Endothelial cell (in vitro differentiated cells): ENCODE measurements around the gene PHACTR1. TPM values are rescaled to one million over a fixed set of nuclear protein-coding genes. Genes with fewer than 3 reads are reported as not detected.
A peak's percentile ranks its signal among the peaks of the same experiment; 100 is the strongest.
"Not testable (repeated sequence)": the region's sequence is repeated elsewhere in the genome, so short reads cannot be mapped to it uniquely, and the experiment has no call there.

Experiments used
- DNase-seq: peaks from one replicate; pipeline ENCODE4 v3.0.0; 2021; ENCODE audit warnings: low spot score
- H3K27ac Mint-ChIP-seq: one replicate; pipeline ENCODE4 v1.8.0; 2021; ENCODE audit warnings: mixed read lengths, inconsistent platforms; ENCODE audit not compliant: unreplicated experiment
- H3K27me3 Mint-ChIP-seq: one replicate; pipeline ENCODE4 v1.8.0; 2021; ENCODE audit warnings: mild to moderate bottlenecking, moderate library complexity, mixed read lengths, inconsistent platforms; ENCODE audit not compliant: unreplicated experiment
- H3K36me3 Mint-ChIP-seq: one replicate; pipeline ENCODE4 v1.8.0; 2021; ENCODE audit warnings: mild to moderate bottlenecking, low read depth, mixed read lengths, inconsistent platforms; ENCODE audit not compliant: unreplicated experiment
- H3K4me1 Mint-ChIP-seq: one replicate; pipeline ENCODE4 v1.8.0; 2021; ENCODE audit warnings: mild to moderate bottlenecking, mixed read lengths, inconsistent platforms; ENCODE audit not compliant: unreplicated experiment
- H3K4me3 Mint-ChIP-seq: one replicate; pipeline ENCODE4 v1.8.0; 2021; ENCODE audit warnings: mild to moderate bottlenecking, mixed read lengths, inconsistent platforms; ENCODE audit not compliant: unreplicated experiment
- H3K9me3 Mint-ChIP-seq: one replicate; pipeline ENCODE4 v1.8.0; 2021; ENCODE audit warnings: mixed read lengths, inconsistent platforms; ENCODE audit not compliant: unreplicated experiment
- CTCF ChIP-seq: fragments of 200-600 bp; sonication (generic); IDR thresholded peaks from one replicate; pipeline ENCODE4 v1.5.0; 2021; ENCODE audit warnings: antibody characterized with exemption; ENCODE audit not compliant: unreplicated experiment
- total RNA-seq: library from RNA; stranded (reverse); fragmentation: NEBNext Ultra II Directional; extraction: Animal tissue kit (Norgen Biotek cat#: 25700); gene quantifications from one replicate; pipeline ENCODE4 v1.2.1, GENCODE V29; 2021; ENCODE audit not compliant: unreplicated experiment

PHACTR1 gene
- total RNA-seq, 1 donor from 2014 or later, result 39.9 TPM

GRCh38 chr6:12751694-12752325 is 35.2 kb downstream of the PHACTR1 start:
- Mint-ChIP-seq H3K27ac (no peak overlapping the region), H3K9me3 (no peaks in the 10 kb centered on the region), H3K4me1 (peaks cover 6% of the 10 kb centered on the region), H3K27me3 (peaks cover 11% of the 10 kb centered on the region), H3K36me3 (no peaks in the 10 kb centered on the region), H3K4me3 (no peak overlapping the region)
- peak; percentile 82 for DNase-seq
- TF ChIP-seq CTCF, result no peak

GRCh38 chr6:12753036-12753435 is 36.5 kb downstream of the PHACTR1 start:
- Mint-ChIP-seq H3K27me3 (peaks cover 11% of the 10 kb centered on the region), H3K36me3 (no peaks in the 10 kb centered on the region), H3K4me3 (no peak overlapping the region), H3K9me3 (no peaks in the 10 kb centered on the region), H3K27ac (no peak overlapping the region), H3K4me1 (peaks cover 6% of the 10 kb centered on the region)
- no peak for DNase-seq
- no peak for TF ChIP-seq CTCF

- Mint-ChIP-seq H3K9me3 (no peaks in the 10 kb centered on the region), H3K4me3 (no peak overlapping the region), H3K27ac (no peak overlapping the region), H3K27me3 (peaks cover 1% of the 10 kb centered on the region), H3K36me3 (no peaks in the 10 kb centered on the region), H3K4me1 (no peaks in the 10 kb centered on the region)
- no peak for DNase-seq
- TF ChIP-seq CTCF, result no peak
These were observed 43.7 kb downstream of the PHACTR1 start for GRCh38 chr6:12760226-12760625.

GRCh38 chr6:12760911-12761310 is 44.3 kb downstream of the PHACTR1 start:
- H3K27ac Mint-ChIP-seq, result no peak overlapping the region
- TF ChIP-seq CTCF, result no peak
- peaks cover 1% of the 10 kb centered on the region for H3K27me3 Mint-ChIP-seq
- no peaks in the 10 kb centered on the region for H3K36me3 Mint-ChIP-seq
- H3K4me1 Mint-ChIP-seq, result no peaks in the 10 kb centered on the region
- H3K9me3 Mint-ChIP-seq, result no peaks in the 10 kb centered on the region
- DNase-seq, result no peak
- no peak overlapping the region for H3K4me3 Mint-ChIP-seq

GRCh38 chr6:12761376-12762115 is 45.0 kb downstream of the PHACTR1 start:
- no peak overlapping the region for H3K4me3 Mint-ChIP-seq

GRCh38 chr6:12762731-12763434 is 46.3 kb downstream of the PHACTR1 start:
- H3K27ac Mint-ChIP-seq, result not testable (repeated sequence)

More at GRCh38 chr6:12761376-12762115, 45.0 kb downstream of the PHACTR1 start:
- H3K4me1 Mint-ChIP-seq, result no peaks in the 10 kb centered on the region
- no peak overlapping the region for H3K27ac Mint-ChIP-seq
- no peak for DNase-seq
- H3K36me3 Mint-ChIP-seq, result no peaks in the 10 kb centered on the region
- no peak for TF ChIP-seq CTCF
- peaks cover 1% of the 10 kb centered on the region for H3K27me3 Mint-ChIP-seq
- H3K9me3 Mint-ChIP-seq, result no peaks in the 10 kb centered on the region

More at GRCh38 chr6:12762731-12763434, 46.3 kb downstream of the PHACTR1 start:
- H3K4me1 Mint-ChIP-seq, H3K27me3 Mint-ChIP-seq, H3K9me3 Mint-ChIP-seq, H3K4me3 Mint-ChIP-seq, DNase-seq, H3K36me3 Mint-ChIP-seq: not testable (repeated sequence)
